ENCODE results near the gene TAX1BP3. TPM values are rescaled to one million over a fixed set of nuclear protein-coding genes. Genes with fewer than 3 reads are reported as not detected.
"Not testable (repeated sequence)": the region's sequence is repeated elsewhere in the genome, so short reads cannot be mapped to it uniquely, and the experiment has no call there.

Gene TAX1BP3
- total RNA-seq: 100 to 1,000 TPM; 231 to 293 TPM
- long read RNA-seq, transcript TAX1BP3-201 (4 exons, 1,377 nt): major isoform, 9 of 22 reads
- long read RNA-seq, partial matches to known transcripts: 12 of 22 reads
- long read RNA-seq, other reads (novel, unspliced or antisense): 1 of 22 reads

GRCh38 chr17:3668279-3669084 lies at the start of gene TAX1BP3, which contains the start of gene EMC6:
Gene TAX1BP3 (minus strand): TSS chr17:3668578. CDS start chr17:3668526, 52 bp downstream.
Gene EMC6 (plus strand): TSS chr17:3668812. CDS start chr17:3669147, 335 bp downstream.
- DNase-seq (peak; percentile 98 to 99), ATAC-seq (peak; percentile 81)
- intact Hi-C loops (cut with DNase I, micrococcal nuclease): no loop called here

- DNase-seq: no peak
- intact Hi-C loops (cut with DNase I, micrococcal nuclease): no loop called here
Measured at GRCh38 chr17:3715296-3715695, 46.9 kb upstream of the TAX1BP3 start.

GRCh38 chr17:3712811-3713463 lies 44.6 kb upstream of the TAX1BP3 start:
- DNase-seq: no peak
- ATAC-seq: no peak
- intact Hi-C loops (cut with DNase I, micrococcal nuclease): no loop called here

More at GRCh38 chr17:3715296-3715695, 46.9 kb upstream of the TAX1BP3 start:
- no peak for ATAC-seq

DNA sequence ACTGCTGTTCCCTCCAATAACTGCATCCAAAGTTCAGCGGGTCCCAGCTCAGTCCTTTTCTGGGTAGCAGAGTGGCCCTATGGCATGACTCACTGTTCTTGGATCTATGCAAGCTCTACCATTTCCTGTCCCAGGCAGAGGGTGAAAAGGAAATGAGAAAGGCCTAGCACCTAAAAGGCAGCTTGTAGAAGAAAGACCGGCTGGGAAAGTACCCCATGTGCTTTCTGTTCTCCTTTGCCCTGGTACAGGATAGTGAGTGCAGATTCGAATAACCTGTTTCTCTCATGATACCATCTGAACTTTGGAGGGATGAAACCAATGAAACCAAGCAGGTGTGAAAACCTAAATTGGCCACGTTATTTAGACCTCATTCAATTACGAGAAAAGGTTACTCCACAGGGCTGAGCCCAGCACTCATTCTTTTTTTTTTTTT lies 42.6 kb upstream of the TAX1BP3 start:
- ATAC-seq (peak; percentile 60), DNase-seq (no peak)
- intact Hi-C loops (cut with DNase I, micrococcal nuclease): no loop called here

DNA sequence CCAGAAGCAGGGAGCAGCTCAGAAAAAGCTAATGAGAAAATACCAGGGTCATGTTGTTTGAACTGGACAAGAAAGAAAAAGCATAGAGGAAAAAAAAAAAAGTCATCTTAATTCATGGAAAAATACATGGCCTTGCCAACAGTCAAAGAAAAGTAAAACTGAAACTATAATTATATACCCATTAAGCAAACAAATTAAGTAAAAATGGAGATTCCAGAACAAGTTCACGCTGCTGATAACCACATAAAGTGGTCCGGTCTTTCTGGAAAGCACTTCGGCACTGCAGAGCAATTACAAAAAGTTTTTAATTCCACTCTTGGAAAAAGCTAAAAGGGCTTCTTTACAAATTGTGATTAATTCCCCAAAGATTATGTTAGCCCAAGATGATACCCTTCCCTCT lies 40.0 kb upstream of the TAX1BP3 start:
- ATAC-seq (no peak), DNase-seq (no peak)
- intact Hi-C loops (cut with DNase I, micrococcal nuclease): no loop called here

DNA sequence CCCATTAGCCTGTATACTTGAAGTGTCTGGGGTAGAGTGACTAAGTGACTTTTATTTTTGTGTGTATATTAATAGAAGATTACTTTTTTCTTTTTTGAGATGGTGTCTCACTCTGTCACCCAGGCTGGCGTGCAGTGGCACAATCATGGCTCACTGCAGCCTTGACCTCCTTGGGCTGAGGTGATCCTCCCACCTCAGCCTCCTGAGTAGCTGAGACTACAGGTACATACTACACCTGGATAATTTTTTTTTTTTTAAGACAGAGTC lies 37.3 kb upstream of the TAX1BP3 start:
- DNase-seq; ATAC-seq; intact Hi-C loops (cut with DNase I, micrococcal nuclease): not testable (repeated sequence)

DNA sequence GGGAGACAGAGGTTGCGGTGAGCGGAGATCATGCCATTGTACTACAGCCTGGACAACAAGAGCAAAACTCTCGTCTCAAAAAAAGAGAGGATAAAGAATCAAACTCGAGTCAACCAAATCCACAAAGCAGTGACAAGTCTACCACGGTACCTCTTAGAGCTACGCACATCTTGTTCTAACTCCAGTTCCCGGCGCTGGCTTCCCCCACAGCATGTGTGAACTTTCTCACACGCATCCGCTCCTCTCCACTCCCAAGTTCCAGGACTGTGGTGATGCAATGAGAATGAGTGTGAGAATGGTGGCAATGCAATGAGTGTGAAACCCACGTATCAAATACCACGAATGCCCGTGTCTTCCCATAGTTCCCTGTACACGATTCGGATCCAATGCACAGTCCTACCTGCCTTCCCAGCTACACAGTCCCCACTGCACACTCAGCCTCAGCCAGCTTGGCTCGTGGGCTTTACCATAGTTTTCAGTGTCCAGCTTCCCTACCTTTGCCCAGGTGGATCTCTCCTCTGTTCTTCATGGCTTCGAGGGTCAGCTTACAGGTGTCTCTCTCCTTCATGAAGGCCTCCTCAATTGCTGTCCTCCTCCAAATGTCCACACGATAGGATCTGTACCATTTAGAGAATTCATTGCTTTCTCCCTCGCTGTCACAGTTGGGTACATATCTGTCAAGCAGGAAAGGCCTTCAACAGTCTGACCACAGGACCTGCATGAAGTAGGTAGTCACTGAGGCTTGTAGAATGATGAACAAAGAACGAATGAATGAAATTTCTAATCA lies 36.7 kb upstream of the TAX1BP3 start:
- ATAC-seq (no peak), DNase-seq (no peak)
- intact Hi-C loops (cut with DNase I, micrococcal nuclease): no loop called here

DNA sequence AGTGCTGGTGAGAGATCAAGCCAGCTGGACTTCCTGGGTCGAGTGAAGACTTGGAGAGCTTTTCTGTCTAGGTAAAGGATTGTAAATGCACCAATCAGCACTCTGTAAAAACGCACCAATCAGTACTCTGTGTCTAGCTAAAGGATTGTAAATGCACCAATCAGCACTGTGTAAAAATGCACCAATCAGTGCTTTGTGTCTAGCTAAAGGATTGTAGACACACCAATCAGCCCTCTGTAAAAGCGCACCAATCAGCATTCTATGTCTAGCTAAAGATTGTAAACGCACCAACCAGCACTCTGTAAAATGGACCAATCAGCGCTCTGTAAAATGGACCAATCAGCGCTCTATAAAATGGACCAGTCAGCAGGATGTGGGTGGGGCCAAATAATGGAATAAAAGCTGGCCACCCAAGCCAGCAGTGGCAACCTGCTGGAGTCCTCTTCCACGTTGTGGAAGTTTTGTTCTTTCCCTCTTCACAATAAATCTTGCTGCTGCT lies 33.7 kb upstream of the TAX1BP3 start:
- not testable (repeated sequence) for ATAC-seq

DNA sequence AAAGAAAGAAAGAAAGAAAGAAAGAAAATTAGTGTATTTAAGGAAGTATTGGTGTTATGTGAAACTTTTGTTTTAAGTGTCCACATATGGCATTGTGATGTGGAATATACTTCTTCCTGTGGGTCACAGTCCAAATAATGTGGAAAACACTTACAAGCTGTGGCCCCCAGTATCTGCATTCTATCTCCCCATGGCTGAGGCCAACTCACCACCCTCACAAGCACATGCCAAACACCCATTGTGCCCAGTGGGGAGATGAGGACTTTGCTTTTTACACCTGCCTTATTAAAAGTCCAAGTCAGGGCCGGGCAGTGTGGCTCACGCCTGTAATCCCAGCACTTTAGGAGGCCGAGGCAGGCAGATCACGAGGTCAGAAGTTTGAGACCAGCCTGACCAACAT lies 31.6 kb upstream of the TAX1BP3 start:
- DNase-seq: no peak
- ATAC-seq: no peak
- intact Hi-C loops (cut with DNase I, micrococcal nuclease): no loop called here

More for the DNA sequence above, 33.7 kb upstream of the TAX1BP3 start:
- DNase-seq; intact Hi-C loops (cut with DNase I, micrococcal nuclease): not testable (repeated sequence)

DNA sequence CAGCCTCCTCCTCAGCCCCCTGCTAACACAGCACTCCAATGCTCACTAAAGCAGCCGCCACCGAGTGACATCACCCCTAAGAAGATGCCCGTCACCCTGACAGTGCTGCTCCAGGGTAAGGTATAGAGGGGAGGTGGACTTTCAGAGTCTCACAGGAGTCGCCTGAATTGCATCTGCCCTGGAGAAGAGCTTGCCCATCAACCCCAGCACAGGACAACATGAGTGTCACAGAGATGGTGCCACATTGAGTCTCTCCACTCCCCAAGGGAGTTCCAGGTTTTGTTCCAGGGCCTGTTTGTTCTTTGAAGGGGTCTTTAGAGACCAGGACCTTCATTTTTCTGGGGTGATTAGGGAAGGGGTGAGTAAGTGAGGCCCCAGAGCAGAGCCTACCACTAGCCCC lies 29.8 kb upstream of the TAX1BP3 start:
- no peak for ATAC-seq
- intact Hi-C loops (cut with DNase I, micrococcal nuclease): no loop called here
- DNase-seq: no peak

- ATAC-seq (no peak), DNase-seq (no peak)
- intact Hi-C loops (cut with DNase I, micrococcal nuclease): no loop called here
Measured at GRCh38 chr17:3697103-3697476, 28.7 kb upstream of the TAX1BP3 start.

GRCh38 chr17:3695723-3696411 lies 27.5 kb upstream of the TAX1BP3 start, which contains the start of gene P2RX5:
Gene P2RX5 (minus strand): TSS chr17:3696155. CDS start chr17:3696005, 150 bp downstream.
- DNase-seq (peak in 1 of 2 donors; percentile 41), ATAC-seq (peak; percentile 48)
- intact Hi-C loops (cut with DNase I, micrococcal nuclease): no loop called here

DNA sequence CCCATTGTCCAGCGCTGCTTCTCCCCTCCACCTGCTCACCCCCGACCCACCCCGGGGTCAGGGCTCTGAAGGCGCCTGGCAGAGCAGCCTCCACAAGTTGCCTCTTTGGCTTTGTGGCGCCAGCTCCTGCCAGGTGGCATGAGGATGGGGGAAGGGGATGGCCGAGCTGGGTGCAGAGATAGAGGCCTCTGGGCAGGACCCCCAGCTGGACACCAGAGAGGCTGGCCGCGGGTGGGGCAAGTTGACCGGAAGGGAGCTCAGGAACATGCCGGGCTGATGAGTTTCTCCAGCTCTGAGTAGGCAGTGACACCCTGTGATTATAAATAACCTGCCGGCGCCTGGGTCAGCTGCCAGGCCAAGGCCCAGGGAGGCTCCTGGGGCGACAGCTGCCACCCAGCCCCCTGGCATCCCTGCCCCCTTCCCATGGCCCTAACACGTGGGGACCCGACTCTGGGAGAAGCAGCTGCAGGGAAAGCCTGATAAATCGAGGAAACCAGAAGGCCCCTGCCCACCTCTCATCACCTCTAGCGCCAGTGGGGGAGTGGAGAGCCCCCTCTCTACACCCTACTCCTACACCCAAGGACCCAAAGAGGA lies 26.8 kb upstream of the TAX1BP3 start:
- intact Hi-C loops (cut with DNase I, micrococcal nuclease): no loop called here
- peak; percentile 26 for ATAC-seq
- DNase-seq: no peak

GRCh38 chr17:3693829-3694231 lies 25.5 kb upstream of the TAX1BP3 start:
- ATAC-seq: no peak
- intact Hi-C loops (cut with DNase I, micrococcal nuclease): no loop called here
- no peak for DNase-seq

DNA sequence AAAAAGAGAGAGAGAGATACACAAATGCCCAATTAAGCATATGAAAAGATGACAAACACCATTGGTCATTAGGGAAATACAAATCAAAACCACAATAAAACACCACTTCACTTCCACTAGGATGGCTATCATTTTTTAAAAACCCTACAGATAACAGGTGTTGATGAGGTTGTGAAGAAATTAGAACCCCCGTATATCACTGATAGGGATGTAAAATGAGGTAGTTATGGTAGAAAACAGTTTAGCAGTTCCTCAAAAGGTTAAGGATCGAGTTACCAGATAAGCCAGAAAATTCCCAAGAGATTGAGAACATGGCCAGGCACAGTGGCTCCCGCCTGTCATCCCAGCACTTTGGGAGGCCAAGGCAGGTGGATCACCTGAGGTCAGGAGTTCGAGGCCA lies 24.8 kb upstream of the TAX1BP3 start:
- intact Hi-C loops (cut with DNase I, micrococcal nuclease): no loop called here
- no peak for DNase-seq

DNA sequence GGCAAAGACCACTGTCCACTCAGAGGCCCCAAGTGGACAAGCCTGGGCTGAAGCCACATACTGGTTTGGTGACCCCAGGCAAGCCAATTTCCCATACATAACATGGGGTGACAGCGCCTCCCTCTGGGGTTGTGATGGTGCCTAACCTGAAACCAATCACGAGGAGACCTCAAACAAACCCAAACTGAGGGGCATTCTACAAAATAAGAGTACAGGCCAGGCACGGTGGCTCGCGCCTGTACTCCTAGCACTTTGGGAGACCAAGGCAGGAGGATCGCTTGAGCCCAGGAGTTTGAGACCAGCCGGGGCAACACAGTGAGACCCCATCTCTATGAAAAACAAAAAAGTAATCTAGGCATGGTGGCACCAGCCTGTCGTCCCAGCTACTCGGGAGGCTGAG lies 24.0 kb upstream of the TAX1BP3 start:
- ATAC-seq (no peak), DNase-seq (no peak)
- intact Hi-C loops (cut with DNase I, micrococcal nuclease): no loop called here

More for the DNA sequence above, 24.8 kb upstream of the TAX1BP3 start:
- no peak for ATAC-seq

DNA sequence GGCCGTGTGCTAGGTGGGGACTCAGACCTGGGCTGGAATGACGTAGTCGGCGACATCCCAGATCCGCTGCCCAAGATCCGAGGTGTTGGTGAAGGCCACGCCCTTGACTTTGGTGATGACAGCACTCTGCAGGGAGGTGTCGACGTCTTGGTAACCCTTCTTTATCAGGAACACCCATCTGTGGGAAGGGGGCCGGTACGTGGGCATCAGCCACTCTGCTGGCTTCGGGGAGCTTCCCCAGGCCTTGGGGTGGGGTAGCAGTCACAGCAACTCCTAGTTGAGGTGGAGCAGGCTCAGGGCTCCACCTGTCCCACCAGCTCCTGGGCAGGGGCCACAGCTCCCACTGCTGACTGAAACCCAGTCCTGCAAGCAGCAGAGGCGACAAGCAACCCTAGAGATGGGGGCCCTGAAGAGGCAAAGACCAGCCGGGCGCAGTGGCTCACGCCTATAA lies 23.3 kb upstream of the TAX1BP3 start:
- no peak for DNase-seq
- intact Hi-C loops (cut with DNase I, micrococcal nuclease): no loop called here
- no peak for ATAC-seq

GRCh38 chr17:3690094-3690715 lies 21.8 kb upstream of the TAX1BP3 start:
- no peak for ATAC-seq
- intact Hi-C loops (cut with DNase I, micrococcal nuclease): no loop called here
- no peak for DNase-seq
